ENCODE data around the gene HMGCL.

Gene HMGCL

DNA sequence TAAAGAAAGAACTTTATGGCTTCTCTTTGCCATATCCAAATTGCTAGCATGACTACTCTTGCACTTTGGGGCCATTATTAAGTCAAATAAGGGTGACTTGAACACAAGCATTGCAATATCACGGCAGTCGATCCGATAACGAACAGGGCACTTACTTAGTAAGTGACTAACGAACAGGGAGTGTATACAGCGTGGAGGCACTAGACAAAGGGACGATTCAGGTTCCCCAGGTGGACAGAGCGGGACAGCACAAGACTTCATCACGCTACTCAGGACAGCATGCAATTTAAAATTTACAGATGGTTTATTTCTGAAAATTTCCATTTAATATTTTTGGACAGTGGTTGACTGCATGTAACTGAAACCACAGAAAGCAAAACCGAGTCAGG is 52.4 kb downstream of the HMGCL start:
- DNase-seq = no peak

DNA sequence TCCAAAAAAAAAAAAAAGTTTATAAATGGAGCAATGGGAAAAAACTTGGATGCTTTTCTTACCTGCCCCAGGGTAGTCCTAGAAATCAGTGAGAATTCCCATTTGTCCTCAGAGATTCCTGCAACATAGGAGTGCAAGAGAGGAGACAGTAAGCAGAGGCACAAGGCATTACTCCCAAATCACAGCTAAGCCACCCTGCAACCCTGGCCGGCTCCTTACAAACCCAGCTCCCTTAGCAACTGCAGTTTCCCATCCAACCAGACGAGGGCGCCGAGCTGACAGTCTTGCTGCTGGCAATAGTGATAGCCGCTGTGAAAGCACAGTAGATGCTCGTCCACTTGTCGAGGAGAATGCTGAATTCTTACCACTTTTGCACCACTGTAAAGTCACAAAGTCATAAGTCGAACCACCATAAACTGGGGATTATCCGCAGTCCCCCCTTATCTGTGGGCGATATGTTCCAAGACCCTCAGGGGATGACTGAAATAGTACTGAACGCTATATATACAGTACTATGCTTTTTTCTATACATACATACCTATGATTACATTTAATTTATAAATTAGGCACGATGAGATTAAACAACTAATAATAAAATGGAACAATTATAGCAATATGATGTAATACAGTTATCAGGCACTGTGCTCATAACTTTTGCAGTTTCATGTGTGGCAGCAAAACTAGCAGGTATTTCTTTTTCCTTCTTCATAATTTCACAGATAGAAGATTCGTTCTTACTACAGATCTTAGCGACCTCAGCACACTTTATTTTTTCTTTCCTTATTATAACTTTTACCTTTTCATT is 53.0 kb downstream of the HMGCL start:
- peak; percentile 82 to 87 for DNase-seq

DNA sequence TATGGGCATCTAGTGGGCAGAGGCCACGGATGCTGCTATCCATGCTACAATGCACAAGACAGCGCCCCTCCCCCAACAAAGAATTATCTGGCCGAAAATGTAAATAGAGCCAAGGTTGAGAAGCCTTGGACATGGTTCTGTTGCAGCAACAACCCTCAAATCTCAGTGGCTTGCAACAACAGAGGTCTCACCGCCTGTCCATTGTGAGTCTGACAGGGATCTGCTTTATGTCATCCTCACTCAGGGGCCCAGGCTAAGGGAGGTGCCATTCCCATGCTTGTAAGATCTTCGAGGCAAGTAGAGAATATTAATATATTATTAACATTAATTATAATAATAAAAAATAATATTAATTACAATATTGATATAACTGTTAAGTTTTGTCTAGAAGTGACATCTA is 56.5 kb downstream of the HMGCL start:
- no peak for DNase-seq

DNA sequence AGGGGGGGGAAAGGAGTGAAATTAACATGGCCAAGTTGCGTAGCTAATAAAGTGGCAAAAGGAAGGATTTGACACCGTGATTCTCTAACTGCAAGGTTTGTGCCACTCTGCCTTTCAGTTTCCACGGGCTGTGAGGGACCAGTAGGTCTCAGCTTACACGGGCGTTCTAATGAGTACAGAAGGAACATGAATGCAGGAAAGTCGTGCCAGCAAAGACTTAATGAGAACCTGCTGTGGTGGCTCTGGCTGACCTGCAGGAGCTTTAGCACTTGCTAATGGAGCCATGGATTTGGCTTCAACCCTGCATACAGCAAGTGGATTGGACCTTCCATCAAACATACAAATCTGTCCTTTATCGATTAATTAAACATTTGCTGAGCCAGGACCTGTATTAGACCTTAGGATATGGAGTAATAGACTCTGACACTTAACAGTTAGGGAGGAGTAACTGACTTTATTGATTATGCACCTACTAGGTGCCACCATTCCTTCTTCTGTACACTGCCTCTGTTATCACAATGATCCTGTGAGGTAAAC is 62.1 kb downstream of the HMGCL start:
- no peak for DNase-seq

DNA sequence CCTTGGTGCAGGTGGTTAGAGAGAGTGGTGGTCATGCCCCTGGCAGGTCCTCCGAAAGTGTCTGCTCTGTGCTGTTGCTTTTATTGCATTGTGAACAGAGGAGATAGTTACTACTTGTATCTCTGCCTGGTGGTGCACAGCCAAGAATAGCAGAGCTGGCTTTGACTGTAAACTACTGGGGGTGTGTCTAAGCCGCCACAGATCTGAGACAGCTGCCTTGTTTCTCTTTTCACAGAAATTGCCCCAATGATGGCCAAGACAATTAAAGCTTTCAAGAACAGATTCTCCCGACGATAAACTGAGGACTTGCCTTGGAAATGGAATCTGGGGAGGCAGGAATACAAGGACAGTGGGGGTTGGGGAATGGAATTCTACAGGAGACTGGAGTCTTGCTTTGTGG is 66.0 kb downstream of the HMGCL start:
- DNase-seq = no peak

DNA sequence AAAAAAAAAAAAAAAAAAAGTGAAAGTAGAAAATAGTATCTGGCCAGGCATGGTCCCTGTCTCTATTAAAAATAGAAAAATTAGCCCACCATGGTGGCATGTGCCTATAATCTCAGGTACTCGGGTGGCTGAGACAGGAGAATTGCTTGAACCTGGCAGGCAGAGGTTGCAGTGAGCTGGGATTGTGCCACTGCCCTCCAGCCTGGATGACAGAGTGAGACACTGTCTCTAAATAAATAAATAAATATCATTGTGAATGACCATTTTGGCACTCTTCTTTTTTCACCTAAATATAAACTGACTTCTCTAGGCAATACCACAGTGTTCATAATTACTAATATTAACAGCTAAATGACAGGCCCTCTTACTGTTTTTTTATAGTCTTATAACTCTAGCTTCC is 67.4 kb downstream of the HMGCL start:
- DNase-seq = no peak

DNA sequence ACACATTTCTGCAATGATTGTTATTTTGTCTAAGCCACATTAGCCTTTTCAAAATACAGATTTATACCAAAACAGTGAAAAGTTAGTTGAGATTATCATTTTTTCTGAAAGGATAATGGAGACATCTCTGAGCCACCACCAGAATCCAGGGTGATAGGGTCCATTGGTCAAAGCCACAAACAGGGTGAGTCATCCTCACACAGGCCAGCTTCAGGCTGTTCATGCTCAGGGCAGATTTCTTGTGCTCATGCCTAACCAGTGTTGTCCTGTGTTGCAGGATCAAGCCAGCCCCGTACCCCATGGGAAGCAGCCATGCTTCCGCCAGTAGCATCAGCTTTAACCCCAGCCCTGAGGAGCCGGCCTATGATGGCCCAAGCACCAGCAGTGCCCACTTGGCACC is 68.6 kb downstream of the HMGCL start:
- no peak for DNase-seq

DNA sequence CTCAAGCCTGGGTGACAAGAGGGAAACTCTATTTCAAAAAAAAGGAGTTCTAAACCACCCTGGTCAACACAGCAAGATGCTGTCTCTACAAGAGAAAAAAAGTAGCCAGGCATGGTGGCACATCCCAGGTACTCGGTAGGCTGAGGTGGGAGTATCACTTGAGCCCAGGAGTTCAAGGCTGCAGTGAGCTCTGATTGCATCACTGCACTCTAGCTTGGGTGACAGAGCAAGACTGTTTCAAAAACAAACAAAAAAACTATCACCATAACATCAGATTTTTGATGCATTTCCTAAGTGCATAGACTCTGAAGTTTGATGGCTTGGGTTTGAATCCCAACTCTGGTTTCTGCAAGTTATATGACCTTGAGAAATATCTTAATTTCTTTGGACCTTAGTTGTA is 72.3 kb downstream of the HMGCL start:
- DNase-seq = no peak
